WI38 (cell line): ENCODE results near the gene SUZ12.

Source experiments
- H3K4me3 ChIP-seq: 2 replicates; pipeline ENCODE4 v1.5.1; 2011; ENCODE audit warnings: low read depth, mild to moderate bottlenecking, control low read depth, low read length
- TF ChIP-seq, protein P1 (sequence below): IDR thresholded peaks from 2 replicates; pipeline ENCODE4 v1.5.1; 2012; ENCODE audit warnings: low read depth, mild to moderate bottlenecking, control low read depth, low read length

SUZ12 gene

DNA sequence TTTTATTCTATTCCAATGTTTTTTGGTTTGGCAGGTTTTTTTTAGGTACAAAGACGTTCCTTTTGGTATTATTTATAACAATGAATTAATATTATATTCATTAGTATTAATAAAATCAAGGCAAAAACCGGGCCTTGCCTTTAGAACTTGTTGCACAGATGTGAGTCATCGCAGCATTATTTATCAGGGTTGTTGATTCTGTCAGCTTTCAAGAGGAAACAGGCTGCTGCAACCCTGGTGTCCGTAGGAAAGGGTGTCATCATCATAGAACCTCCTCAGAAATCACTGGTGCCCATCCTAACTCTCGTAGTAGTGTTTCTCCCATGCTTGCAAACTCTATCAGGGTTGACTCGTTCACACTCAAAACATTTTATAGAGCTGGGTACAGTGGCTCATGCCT lies 60.2 kb downstream of the SUZ12 start:
- TF ChIP-seq, protein P1, sequence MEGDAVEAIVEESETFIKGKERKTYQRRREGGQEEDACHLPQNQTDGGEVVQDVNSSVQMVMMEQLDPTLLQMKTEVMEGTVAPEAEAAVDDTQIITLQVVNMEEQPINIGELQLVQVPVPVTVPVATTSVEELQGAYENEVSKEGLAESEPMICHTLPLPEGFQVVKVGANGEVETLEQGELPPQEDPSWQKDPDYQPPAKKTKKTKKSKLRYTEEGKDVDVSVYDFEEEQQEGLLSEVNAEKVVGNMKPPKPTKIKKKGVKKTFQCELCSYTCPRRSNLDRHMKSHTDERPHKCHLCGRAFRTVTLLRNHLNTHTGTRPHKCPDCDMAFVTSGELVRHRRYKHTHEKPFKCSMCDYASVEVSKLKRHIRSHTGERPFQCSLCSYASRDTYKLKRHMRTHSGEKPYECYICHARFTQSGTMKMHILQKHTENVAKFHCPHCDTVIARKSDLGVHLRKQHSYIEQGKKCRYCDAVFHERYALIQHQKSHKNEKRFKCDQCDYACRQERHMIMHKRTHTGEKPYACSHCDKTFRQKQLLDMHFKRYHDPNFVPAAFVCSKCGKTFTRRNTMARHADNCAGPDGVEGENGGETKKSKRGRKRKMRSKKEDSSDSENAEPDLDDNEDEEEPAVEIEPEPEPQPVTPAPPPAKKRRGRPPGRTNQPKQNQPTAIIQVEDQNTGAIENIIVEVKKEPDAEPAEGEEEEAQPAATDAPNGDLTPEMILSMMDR = no peak

DNA sequence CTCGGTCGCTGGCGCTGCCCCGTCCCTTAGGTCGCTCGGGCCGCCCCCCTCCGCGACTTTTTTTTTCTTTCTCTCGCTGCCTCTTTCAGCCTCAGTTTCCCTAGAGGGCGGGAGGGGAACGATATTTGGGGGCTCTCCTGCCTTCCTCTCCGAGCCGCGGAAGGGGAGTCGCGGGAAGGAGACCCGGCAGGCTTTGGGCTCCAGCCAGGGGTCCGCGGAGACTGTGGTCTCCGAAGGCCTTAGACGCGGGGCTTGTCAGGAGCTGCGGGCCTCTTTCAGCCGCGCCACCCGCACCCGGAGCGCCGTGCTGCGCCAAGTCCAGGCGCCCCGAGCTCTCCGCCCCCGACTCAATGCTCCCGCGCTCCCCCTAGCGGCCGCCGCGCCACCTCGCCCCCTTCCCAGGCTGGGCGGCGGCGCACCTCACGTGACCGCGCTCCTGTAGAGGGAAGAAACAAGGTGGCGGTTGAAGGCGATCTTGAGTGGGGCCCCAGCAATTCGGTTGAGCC lies 70.2 kb downstream of the SUZ12 start, which contains the start of gene LRRC37B:
TSS of gene LRRC37B (plus strand) at position 427 of the 506 bp plus-strand sequence. CDS start 14,010 bp downstream, outside the sequence.
- H3K4me3 ChIP-seq = peak within 1 kb of the TSS; percentile 72
- TF ChIP-seq, protein P1 = peak; percentile 89

More for the DNA sequence above, 60.2 kb downstream of the SUZ12 start:
- H3K4me3 ChIP-seq = no peak overlapping the region

DNA sequence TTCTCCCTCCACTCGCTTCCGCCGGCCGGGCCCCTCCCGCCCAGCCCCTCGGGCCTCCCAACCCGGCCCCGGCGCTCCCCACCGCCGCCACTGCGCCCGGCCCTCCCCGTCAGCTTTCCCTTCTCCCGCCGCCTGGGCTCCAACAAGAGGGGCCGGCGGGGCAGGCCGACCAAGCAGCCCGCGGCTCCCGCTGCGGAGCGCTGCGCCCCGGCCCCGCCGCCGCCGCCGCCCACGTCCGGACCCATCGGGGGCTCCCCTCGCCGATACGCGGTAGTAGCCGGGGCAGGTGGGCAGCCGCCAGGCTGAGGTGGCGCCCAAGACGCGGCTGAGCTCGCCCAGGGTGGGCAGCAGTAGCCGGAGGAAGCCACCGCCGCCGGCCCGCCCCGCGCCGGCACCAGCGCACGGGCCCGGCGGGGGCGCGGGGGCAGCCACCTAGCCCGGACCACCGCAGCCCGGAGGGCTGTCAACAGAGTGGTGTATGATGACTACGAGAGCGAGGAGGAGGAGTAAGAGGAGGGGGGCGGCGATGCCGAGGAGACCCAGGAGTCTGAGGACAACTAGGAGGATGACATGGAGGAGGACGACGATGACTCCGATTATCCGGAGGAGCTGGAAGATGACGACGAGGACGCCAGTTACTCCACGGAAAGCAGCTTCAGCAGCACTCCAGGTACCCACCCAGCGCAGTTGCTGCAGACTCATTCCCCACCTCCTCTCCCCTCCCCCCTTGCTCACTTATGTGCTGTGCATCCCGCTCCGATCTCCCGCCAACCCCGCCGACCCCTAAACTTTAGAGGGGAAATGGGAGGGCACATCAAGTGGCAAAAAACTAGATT lies 70.9 kb downstream of the SUZ12 start:
- peak overlapping the region; percentile 72 for H3K4me3 ChIP-seq
- TF ChIP-seq, protein P1 = no peak

DNA sequence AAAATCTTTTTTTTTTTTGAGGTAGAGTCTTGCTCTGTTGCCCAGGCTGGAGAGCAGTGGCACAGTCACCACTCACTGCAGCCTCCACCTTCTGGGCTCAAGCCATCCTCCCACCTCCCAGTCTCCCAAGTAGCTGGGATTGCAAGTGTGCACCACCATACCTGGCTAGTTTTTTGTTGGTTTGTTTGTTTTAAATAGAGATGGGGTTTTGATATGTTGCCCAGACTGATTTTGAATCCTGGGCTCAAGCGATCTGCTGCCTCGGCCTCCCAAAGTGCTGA lies 72.4 kb downstream of the SUZ12 start:
- TF ChIP-seq, protein P1 = no peak
- H3K4me3 ChIP-seq = peak overlapping the region; percentile 72

DNA sequence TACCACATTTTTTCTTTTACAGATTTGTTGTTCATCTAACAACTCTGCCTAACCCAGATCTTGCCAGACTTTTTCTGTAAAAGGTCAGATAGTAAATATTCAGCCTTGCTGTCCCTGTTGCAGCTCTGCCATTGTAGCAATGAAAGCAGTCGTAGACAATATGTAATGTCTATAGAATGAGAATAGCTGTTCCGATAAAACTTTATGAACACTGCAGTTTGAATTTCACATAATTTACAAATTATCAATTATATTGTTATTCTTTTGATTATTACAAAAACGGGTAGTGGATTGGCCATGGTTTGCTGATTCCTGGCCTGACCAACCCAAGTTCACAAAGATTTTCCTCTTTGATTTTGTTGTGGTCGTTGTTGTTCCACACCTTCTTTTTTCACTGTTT lies 73.3 kb downstream of the SUZ12 start:
- TF ChIP-seq, protein P1 = no peak
- no peak overlapping the region for H3K4me3 ChIP-seq

DNA sequence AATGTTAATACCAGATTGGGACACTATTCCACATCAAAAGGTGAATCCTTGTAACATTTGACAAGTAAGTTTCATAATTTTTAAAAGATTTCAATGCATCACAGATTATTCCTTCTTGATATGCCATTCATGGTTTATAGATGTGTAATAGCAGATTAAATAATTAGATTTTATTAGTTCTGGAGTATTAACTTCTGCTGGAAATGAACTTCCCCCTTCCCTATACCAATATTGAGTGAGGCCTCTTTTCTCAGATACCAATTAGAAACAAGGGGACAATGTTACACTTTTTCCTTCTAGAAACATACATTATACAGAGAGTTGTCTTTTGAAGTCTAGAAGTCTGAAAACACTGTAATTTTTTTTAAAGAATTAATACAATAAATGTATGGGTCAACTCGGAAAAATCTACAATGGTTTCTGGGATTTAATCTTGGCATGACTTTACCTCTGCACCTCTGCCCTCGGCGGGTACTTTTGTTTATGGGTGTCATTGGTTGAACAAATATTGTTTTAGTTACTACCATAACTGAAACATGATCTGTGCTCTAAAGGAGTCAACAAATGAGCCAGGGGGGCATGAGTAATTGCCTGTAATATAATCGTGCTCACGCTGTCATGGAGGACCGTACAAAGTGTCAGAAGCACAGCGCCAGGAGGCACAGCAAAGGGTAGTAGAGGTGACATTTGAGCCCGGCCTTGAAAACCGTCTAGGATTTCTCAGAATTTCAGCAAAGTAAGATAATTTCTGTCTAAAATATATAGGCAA lies 78.6 kb downstream of the SUZ12 start:
- TF ChIP-seq, protein P1 = no peak
- no peak overlapping the region for H3K4me3 ChIP-seq

DNA sequence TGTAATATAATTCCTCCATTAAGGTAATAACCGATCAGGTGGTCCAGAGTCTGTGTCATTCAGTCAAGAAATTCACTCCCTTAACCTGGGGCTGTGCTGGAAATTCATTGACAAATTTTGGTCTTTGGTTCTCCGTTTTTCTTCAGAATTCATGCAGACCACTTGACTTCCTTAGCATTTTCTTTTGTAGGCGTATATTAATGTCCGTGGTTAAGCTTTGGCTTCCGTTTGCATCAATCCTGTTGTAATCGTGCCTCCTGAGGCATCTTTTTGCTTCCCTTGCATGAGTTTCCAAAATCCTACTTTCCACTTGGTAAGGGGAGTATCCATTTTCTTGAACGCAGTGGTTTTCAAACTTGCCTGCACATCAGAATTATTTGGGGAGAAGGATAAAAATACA lies 79.4 kb downstream of the SUZ12 start:
- TF ChIP-seq, protein P1 = no peak
- no peak overlapping the region for H3K4me3 ChIP-seq
